ENCODE measurements around the gene HSD11B2.

DNA sequence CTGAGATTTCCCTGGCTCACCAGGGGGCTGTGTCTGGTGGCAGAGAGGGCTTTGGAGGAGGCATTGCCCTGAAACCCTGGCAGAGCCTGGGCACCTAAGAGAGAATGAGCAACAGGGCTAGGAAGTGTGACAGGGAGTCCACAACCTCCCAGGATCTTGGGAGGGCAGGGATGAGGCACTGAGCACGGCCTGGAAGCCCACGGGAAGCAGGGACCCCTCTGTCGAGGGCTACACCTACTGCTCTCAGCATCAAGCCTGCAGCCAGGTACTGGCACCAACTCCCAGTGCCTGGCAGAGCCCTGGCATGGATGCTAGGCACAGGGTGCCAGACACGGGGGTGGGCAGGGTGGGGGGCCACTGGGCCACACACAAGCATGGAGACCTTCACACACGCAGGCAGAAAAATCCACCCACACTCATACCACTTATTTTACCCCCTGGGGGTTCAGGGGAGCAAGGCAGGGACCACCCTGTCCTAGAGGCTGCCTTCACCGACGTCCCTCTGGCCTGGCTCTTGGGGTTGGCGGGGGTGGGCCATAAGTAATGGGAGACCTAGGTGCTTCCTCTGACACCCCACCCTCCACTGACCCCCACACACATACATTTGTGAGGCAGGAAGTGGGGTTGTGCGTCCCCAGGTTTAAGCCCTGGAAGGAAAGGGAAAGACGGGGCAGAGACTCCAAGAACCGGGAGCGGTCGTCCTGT lies 970 bp upstream of the HSD11B2 start:
- no peak for TF ChIP-seq POLR2A (IDR thresholded peaks at IDR 0.05)
- TF ChIP-seq, protein P1, sequence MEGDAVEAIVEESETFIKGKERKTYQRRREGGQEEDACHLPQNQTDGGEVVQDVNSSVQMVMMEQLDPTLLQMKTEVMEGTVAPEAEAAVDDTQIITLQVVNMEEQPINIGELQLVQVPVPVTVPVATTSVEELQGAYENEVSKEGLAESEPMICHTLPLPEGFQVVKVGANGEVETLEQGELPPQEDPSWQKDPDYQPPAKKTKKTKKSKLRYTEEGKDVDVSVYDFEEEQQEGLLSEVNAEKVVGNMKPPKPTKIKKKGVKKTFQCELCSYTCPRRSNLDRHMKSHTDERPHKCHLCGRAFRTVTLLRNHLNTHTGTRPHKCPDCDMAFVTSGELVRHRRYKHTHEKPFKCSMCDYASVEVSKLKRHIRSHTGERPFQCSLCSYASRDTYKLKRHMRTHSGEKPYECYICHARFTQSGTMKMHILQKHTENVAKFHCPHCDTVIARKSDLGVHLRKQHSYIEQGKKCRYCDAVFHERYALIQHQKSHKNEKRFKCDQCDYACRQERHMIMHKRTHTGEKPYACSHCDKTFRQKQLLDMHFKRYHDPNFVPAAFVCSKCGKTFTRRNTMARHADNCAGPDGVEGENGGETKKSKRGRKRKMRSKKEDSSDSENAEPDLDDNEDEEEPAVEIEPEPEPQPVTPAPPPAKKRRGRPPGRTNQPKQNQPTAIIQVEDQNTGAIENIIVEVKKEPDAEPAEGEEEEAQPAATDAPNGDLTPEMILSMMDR (IDR thresholded peaks at IDR 0.05), result no peak
- no peak for TF ChIP-seq EP300 (IDR thresholded peaks at IDR 0.05)
- no peak for TF ChIP-seq POLR2AphosphoS5 (IDR thresholded peaks at IDR 0.05)
